Vagina (tissue), 2 donors: ENCODE data around the gene RNF5. TPM values are rescaled to one million over a fixed set of nuclear protein-coding genes. Genes with fewer than 3 reads are reported as not detected.

Source experiments
- DNase-seq, 2 donors: peaks; one replicate each; pipeline ENCODE4 v3.0.0-alpha.2; 2017; ENCODE audit errors: extremely low spot score in 2 of 2
- H3K27ac ChIP-seq: fragments of 200-600 bp; sonication (generic); one replicate; pipeline ENCODE4 v1.5.1; 2019
- H3K27me3 ChIP-seq: fragments of 200-600 bp; sonication (generic); one replicate; pipeline ENCODE4 v1.5.1; 2019
- H3K36me3 ChIP-seq, 2 donors: fragments of 200-600 bp; sonication (generic); one replicate each; pipeline ENCODE4 v1.5.1; 2017 to 2019
- H3K4me1 ChIP-seq: fragments of 200-600 bp; sonication (generic); one replicate; pipeline ENCODE4 v1.5.1; 2019
- H3K4me3 ChIP-seq, 2 donors: fragments of 200-600 bp; sonication (generic); 1 replicate in 1 of 2; 2 replicates in 1 of 2; pipeline ENCODE4 v1.5.1; 2016 to 2019
- H3K9me3 ChIP-seq: fragments of 200-600 bp; sonication (generic); one replicate; pipeline ENCODE4 v1.5.1; 2019
- CTCF ChIP-seq, 3 experiments: fragments of 450-650 bp in 2 of 3; fragments of 200-600 bp in 1 of 3; sonication (generic) in 1 of 3; IDR thresholded peaks; one replicate each; pipeline ENCODE4 v1.5.1; 2017 to 2019; ENCODE audit warnings: antibody characterized with exemption in 3 of 3, mild to moderate bottlenecking in 2 of 3, moderate library complexity in 2 of 3
- POLR2A ChIP-seq, 2 donors: fragments of 450-650 bp; IDR thresholded peaks; one replicate each; pipeline ENCODE4 v1.6.1; 2017; ENCODE audit warnings: antibody characterized with exemption in 2 of 2, mild to moderate bottlenecking in 2 of 2, moderate library complexity in 2 of 2
- POLR2AphosphoS5 ChIP-seq, 2 donors: sonication (generic); formaldehyde crosslinking; IDR thresholded peaks; one replicate each; pipeline ENCODE4 v1.9.0; 2017; ENCODE audit warnings: antibody characterized with exemption in 2 of 2, mild to moderate bottlenecking in 2 of 2, low read depth in 1 of 2; ENCODE audit not compliant: insufficient read depth in 1 of 2
- intact Hi-C: fragments of 100-400 bp; cut with DNase I; formaldehyde crosslinking; loops from one replicate; pipeline ENCODE4 v1.15.1; 2023
- total RNA-seq: library from RNA; depleted of rRNA; stranded (reverse); fragments of >200 nt; gene quantifications from one replicate; pipeline ENCODE4 v1.2.3, GENCODE V29; 2016

RNF5 gene
- total RNA-seq, 1 donor from 2014 or later = 48.4 TPM

DNA sequence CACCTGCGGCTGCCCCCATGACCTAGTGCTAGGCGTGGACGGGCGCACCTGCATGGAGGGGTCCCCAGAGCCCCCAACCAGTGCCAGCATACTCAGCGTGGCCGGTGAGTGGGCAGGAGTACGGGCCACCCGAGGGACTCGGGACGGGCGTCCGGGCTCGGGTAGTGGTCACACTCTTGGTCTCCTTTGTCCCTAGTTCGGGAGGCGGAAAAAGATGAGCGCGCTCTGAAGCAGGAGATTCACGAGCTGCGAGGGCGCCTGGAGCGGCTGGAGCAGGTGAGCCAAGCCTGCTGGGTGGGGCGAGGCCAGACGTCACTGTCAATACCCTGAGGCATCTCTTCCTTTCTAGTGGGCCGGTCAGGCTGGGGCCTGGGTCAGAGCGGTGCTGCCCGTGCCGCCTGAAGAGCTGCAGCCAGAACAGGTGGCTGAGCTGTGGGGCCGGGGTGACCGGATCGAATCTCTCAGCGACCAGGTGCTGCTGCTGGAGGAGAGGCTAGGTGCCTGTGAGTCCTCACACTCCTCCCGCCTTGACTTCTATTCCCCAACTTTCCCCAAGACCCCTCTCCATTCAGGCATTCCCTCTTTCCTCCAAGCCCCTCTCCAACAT is 10.9 kb upstream of the RNF5 start:
- no peak for TF ChIP-seq CTCF (IDR thresholded peaks at IDR 0.05)
- TF ChIP-seq POLR2A (IDR thresholded peaks at IDR 0.05) = no peak
- no peak for TF ChIP-seq POLR2AphosphoS5 (IDR thresholded peaks at IDR 0.05; ENCODE audit: insufficient read depth in 1 of 2, low read depth in 1 of 2)
- no peak overlapping the region for H3K27ac ChIP-seq
- no peaks in the 10 kb centered on the region for H3K4me1 ChIP-seq
- no peaks in the 10 kb centered on the region for H3K9me3 ChIP-seq
- intact Hi-C loops = no loop called here
- no peak for DNase-seq
- no peaks in the 10 kb centered on the region for H3K27me3 ChIP-seq
- no peak overlapping the region for H3K4me3 ChIP-seq
- peaks cover 0 to 61% of the 10 kb centered on the region in 2 donors for H3K36me3 ChIP-seq

- Histone ChIP-seq H3K4me3 (no peak overlapping the region), H3K27ac (no peak overlapping the region), H3K27me3 (no peaks in the 10 kb centered on the region), H3K36me3 (peaks cover 0 to 58% of the 10 kb centered on the region in 2 donors), H3K9me3 (no peaks in the 10 kb centered on the region), H3K4me1 (no peaks in the 10 kb centered on the region)
- intact Hi-C loops = no loop called here
- no peak for DNase-seq
- TF ChIP-seq CTCF (IDR thresholded peaks at IDR 0.05) = no peak
- TF ChIP-seq POLR2AphosphoS5 (IDR thresholded peaks at IDR 0.05; ENCODE audit: insufficient read depth in 1 of 2, low read depth in 1 of 2) = no peak
- no peak for TF ChIP-seq POLR2A (IDR thresholded peaks at IDR 0.05)
Observed at GRCh38 chr6:32167761-32168262, 10.4 kb upstream of the RNF5 start.

DNA sequence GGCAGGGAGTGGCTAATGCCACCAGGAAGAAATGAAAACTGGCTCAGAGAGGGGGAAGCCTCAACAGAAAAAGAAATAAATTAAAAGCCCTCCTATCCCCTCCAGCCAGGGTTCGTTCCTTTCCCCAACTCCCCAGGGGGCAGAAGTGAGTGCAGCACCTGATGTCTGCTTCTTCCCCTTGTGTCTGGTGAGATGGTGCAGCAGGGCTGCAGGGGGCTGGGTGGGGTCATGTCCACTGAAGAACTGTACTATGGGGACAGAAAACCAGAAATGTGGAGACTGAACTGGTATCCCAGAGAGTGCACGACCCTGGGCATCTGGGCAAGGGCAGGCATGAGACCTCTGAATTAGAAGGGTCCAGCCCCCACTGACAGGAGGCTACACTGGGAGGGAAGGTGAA is 9.9 kb upstream of the RNF5 start:
- no peaks in the 10 kb centered on the region for H3K4me1 ChIP-seq
- intact Hi-C loops = no loop called here
- H3K4me3 ChIP-seq = no peak overlapping the region
- peaks cover 0 to 52% of the 10 kb centered on the region in 2 donors for H3K36me3 ChIP-seq
- no peak for TF ChIP-seq CTCF (IDR thresholded peaks at IDR 0.05)
- TF ChIP-seq POLR2AphosphoS5 (IDR thresholded peaks at IDR 0.05; ENCODE audit: insufficient read depth in 1 of 2, low read depth in 1 of 2) = no peak
- no peak for TF ChIP-seq POLR2A (IDR thresholded peaks at IDR 0.05)
- H3K27me3 ChIP-seq = no peaks in the 10 kb centered on the region
- no peaks in the 10 kb centered on the region for H3K9me3 ChIP-seq
- H3K27ac ChIP-seq = no peak overlapping the region
- DNase-seq = no peak

DNA sequence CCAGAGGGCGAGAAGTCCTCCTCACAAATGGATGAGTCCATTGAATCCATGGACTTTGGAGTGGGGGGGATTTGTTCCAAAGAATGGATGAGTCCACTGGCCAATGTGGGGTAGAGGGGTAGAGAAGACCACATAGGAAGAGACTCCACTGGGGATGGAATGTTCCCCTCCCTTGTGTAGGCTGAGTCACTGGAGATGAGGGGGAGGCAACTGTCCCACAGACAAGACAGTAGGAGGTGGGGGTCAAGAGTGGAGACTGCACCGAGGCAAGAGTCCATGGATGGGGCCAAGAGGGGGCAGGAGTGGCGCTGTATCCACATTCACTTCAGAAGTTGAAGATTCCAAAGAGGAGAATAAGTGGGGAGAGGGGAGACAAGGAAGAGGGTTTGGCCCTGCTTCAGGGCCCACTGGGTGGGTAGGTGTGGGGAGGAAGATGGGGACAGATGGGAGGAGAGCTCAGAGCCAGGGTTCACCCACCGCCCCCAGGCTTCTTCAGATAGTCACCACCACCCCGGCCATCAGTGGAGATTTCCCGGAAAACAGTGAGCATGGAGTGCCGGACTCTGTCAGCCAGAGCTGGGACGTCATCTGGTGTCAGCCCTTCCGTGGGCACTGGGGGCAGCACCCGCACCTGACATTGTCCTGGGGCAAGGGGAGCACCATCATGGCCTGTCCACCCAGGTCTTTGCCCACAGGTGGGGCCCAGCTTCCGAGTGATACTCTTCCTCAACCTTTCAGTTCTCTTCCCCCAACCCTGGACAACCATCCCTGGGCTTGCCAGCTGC is 9.2 kb upstream of the RNF5 start:
- Histone ChIP-seq H3K36me3 (peaks cover 0 to 51% of the 10 kb centered on the region in 2 donors), H3K27ac (no peak overlapping the region), H3K4me1 (no peaks in the 10 kb centered on the region), H3K27me3 (no peaks in the 10 kb centered on the region), H3K9me3 (no peaks in the 10 kb centered on the region), H3K4me3 (no peak overlapping the region)
- no peak for TF ChIP-seq CTCF (IDR thresholded peaks at IDR 0.05)
- TF ChIP-seq POLR2AphosphoS5 (IDR thresholded peaks at IDR 0.05; ENCODE audit: insufficient read depth in 1 of 2, low read depth in 1 of 2) = no peak
- TF ChIP-seq POLR2A (IDR thresholded peaks at IDR 0.05) = no peak
- intact Hi-C loops = no loop called here
- no peak for DNase-seq

GRCh38 chr6:32170294-32170693 is 7.9 kb upstream of the RNF5 start:
- no peak overlapping the region for H3K4me3 ChIP-seq
- H3K9me3 ChIP-seq = no peaks in the 10 kb centered on the region
- no peaks in the 10 kb centered on the region for H3K27me3 ChIP-seq
- peaks cover 0 to 51% of the 10 kb centered on the region in 2 donors for H3K36me3 ChIP-seq
- intact Hi-C loops = loop anchor here (10.0 kb wide), 1 partner anchor 45 kb away; the partner anchor contains the start of gene ATF6B
- peaks cover 12% of the 10 kb centered on the region for H3K4me1 ChIP-seq
- no peak for DNase-seq
- no peak for TF ChIP-seq POLR2AphosphoS5 (IDR thresholded peaks at IDR 0.05; ENCODE audit: insufficient read depth in 1 of 2, low read depth in 1 of 2)
- no peak overlapping the region for H3K27ac ChIP-seq
